NCI-H1694 treated with DMSO at 0.1 percent for 48 hours (cell line): ENCODE results near the gene KCNJ11.
"Not testable (repeated sequence)": the region's sequence is repeated elsewhere in the genome, so short reads cannot be mapped to it uniquely, and the experiment has no call there.

ENCODE experiments used
- DNase-seq: peaks from one replicate; lab custom pipeline; 2025; lab: John Stamatoyannopoulos, UW

The KCNJ11 gene

GRCh38 chr11:17388609-17389210, at the start of gene KCNJ11:
Gene KCNJ11 (minus strand): TSS chr11:17388659. CDS start chr11:17388091, 568 bp downstream.
- DNase-seq: no peak

- DNase-seq: no peak
These were observed 48.9 kb upstream of the KCNJ11 start for GRCh38 chr11:17437366-17437765.

- DNase-seq: no peak
These were observed 45.6 kb upstream of the KCNJ11 start for GRCh38 chr11:17434108-17434507.

- no peak for DNase-seq
These were observed 43.5 kb upstream of the KCNJ11 start for GRCh38 chr11:17432002-17432401.

- DNase-seq: no peak
These were observed 42.7 kb upstream of the KCNJ11 start for GRCh38 chr11:17431139-17431538.

- no peak for DNase-seq
These were observed 42.2 kb upstream of the KCNJ11 start for GRCh38 chr11:17430616-17431015.

- DNase-seq: no peak
These were observed 40.5 kb upstream of the KCNJ11 start for GRCh38 chr11:17428925-17429324.

GRCh38 chr11:17428261-17428660, 39.8 kb upstream of the KCNJ11 start:
- no peak for DNase-seq

GRCh38 chr11:17426233-17426632, 37.8 kb upstream of the KCNJ11 start:
- DNase-seq: not testable (repeated sequence)

GRCh38 chr11:17423533-17424310, 35.3 kb upstream of the KCNJ11 start:
- DNase-seq: no peak

GRCh38 chr11:17421781-17422180, 33.3 kb upstream of the KCNJ11 start:
- no peak for DNase-seq

GRCh38 chr11:17418444-17419081, 30.1 kb upstream of the KCNJ11 start:
- no peak for DNase-seq

GRCh38 chr11:17416492-17416891, 28.0 kb upstream of the KCNJ11 start:
- DNase-seq: no peak

- DNase-seq: no peak
These were observed 27.2 kb upstream of the KCNJ11 start for GRCh38 chr11:17415523-17416104.

- DNase-seq: no peak
These were observed 26.5 kb upstream of the KCNJ11 start for GRCh38 chr11:17414992-17415391.

GRCh38 chr11:17414317-17414737, 25.9 kb upstream of the KCNJ11 start:
- DNase-seq: no peak

GRCh38 chr11:17413414-17414316, 25.2 kb upstream of the KCNJ11 start:
- no peak for DNase-seq

- DNase-seq: no peak
These were observed 24.2 kb upstream of the KCNJ11 start for GRCh38 chr11:17412488-17413180.

GRCh38 chr11:17411418-17411817, 23.0 kb upstream of the KCNJ11 start:
- DNase-seq: no peak

GRCh38 chr11:17410606-17411379, 22.3 kb upstream of the KCNJ11 start:
- DNase-seq: no peak
